H1 (cell line): ENCODE data around the gene CIAO3. TPM values are rescaled to one million over a fixed set of nuclear protein-coding genes. Genes with fewer than 3 reads are reported as not detected.

Experiments used
- CTCF ChIA-PET: fragments of 300-600 bp; sonication (Branson Sonifier 250); formaldehyde crosslinking; loops from one replicate; lab custom pipeline; 2021; ENCODE audit not compliant: partially characterized antibody; lab: Charles Lee
- POLR2A ChIA-PET: fragments of 300-600 bp; sonication (Branson Sonifier 250); formaldehyde crosslinking; loops from one replicate; lab custom pipeline; 2021; ENCODE audit warnings: inconsistent platforms; ENCODE audit not compliant: partially characterized antibody; lab: Charles Lee
- DNase-seq, 2 experiments: peaks; one replicate each; pipeline versions ENCODE4 v3.0.0 to v3.0.0-alpha.2; 2010 to 2022; ENCODE audit warnings: low spot score in 2 of 2, low read depth in 1 of 2, mixed read lengths in 1 of 2
- FAIRE-seq: peaks from 2 replicates; lab custom pipeline; 2011; peaks lifted over from hg19 to GRCh38; lab: Jason Lieb, UNC
- H2AFZ ChIP-seq: 2 replicates; pipeline ENCODE4 v1.8.1; 2012; ENCODE audit warnings: low read length, inconsistent platforms
- H2AK5ac ChIP-seq: 2 replicates; pipeline ENCODE4 v1.6.1; 2013; ENCODE audit warnings: low read depth, low read length
- H2BK120ac ChIP-seq: replicated peaks from 2 replicates; pipeline ENCODE3; 2013; ENCODE audit warnings: low read depth, low read length, inconsistent platforms
- H2BK12ac ChIP-seq: 2 replicates; pipeline ENCODE4 v1.6.1; 2013; ENCODE audit warnings: low read depth, low read length
- H2BK15ac ChIP-seq: 2 replicates; pipeline ENCODE4 v1.6.1; 2013; ENCODE audit warnings: low read length
- H2BK20ac ChIP-seq: 2 replicates; pipeline ENCODE4 v1.6.1; 2013; ENCODE audit warnings: low read length
- H2BK5ac ChIP-seq: 2 replicates; pipeline ENCODE4 v1.6.1; 2013; ENCODE audit warnings: low read depth, low read length
- H3K14ac ChIP-seq: 2 replicates; pipeline ENCODE4 v1.6.1; 2013; ENCODE audit warnings: inconsistent platforms; ENCODE audit not compliant: insufficient read length
- H3K18ac ChIP-seq: 2 replicates; pipeline ENCODE4 v1.6.1; 2013; ENCODE audit warnings: low read length; ENCODE audit errors: extremely low read depth
- H3K23ac ChIP-seq: 2 replicates; pipeline ENCODE4 v1.6.1; 2013; ENCODE audit warnings: inconsistent platforms; ENCODE audit not compliant: insufficient read length
- H3K23me2 ChIP-seq: 2 replicates; pipeline ENCODE4 v1.6.1; 2013; ENCODE audit warnings: low read depth, low read length
- H3K27ac ChIP-seq: 2 replicates; pipeline ENCODE4 v1.6.1; 2011; ENCODE audit warnings: low read depth, low read length, inconsistent platforms
- H3K27me3 ChIP-seq, 4 experiments: replicated peaks in 1 of 4; 1 replicate in 1 of 4; 2 replicates in 3 of 4; pipeline versions ENCODE4 v1.6.1 to v1.8.1; 2011 to 2013; ENCODE audit warnings: low read length in 3 of 4, mild to moderate bottlenecking in 3 of 4, inconsistent platforms in 2 of 4, mixed read lengths in 2 of 4, moderate library complexity in 1 of 4; ENCODE audit not compliant: control insufficient read depth in 3 of 4, insufficient read depth in 3 of 4; ENCODE audit errors: extremely low read depth in 1 of 4
- H3K36me3 ChIP-seq, 4 experiments: 2 replicates each; pipeline versions ENCODE4 v1.6.1 to v1.8.1; 2011 to 2013; ENCODE audit warnings: mild to moderate bottlenecking in 4 of 4, low read length in 3 of 4, moderate library complexity in 2 of 4, control low read depth in 1 of 4, inconsistent platforms in 1 of 4; ENCODE audit not compliant: insufficient read depth in 4 of 4, control insufficient read depth in 2 of 4
- H3K4ac ChIP-seq: replicated peaks from 2 replicates; pipeline ENCODE3; 2013; ENCODE audit warnings: low read length, low read depth, mixed read lengths, inconsistent platforms; ENCODE audit not compliant: insufficient read length
- H3K4me1 ChIP-seq, 4 experiments: replicated peaks in 1 of 4; 1 replicate in 1 of 4; 2 replicates in 3 of 4; pipeline versions ENCODE4 v1.6.1 to v1.8.1; 2011 to 2013; ENCODE audit warnings: low read length in 3 of 4, inconsistent platforms in 2 of 4, mixed read lengths in 1 of 4; ENCODE audit not compliant: insufficient read depth in 4 of 4, control insufficient read depth in 3 of 4
- H3K4me2 ChIP-seq, 2 experiments: 2 replicates each; pipeline versions ENCODE4 v1.6.1 to v1.8.1; 2011 to 2013; ENCODE audit warnings: low read depth in 2 of 2, low read length in 2 of 2, control low read depth in 1 of 2, inconsistent platforms in 1 of 2, mild to moderate bottlenecking in 1 of 2; ENCODE audit not compliant: insufficient read depth in 1 of 2
- H3K4me3 ChIP-seq, 4 experiments: fragments of 200-600, 300-600 bp in 1 of 4; sonication (generic), shearing (Covaris generic), sonication (Bioruptor Twin) in 1 of 4; 2 replicates each; pipeline versions ENCODE4 v1.5.1 to v1.8.1; 2011 to 2016; ENCODE audit warnings: low read length in 4 of 4, low read depth in 3 of 4, control low read depth in 2 of 4, inconsistent platforms in 2 of 4, mild to moderate bottlenecking in 2 of 4, mixed read lengths in 1 of 4, moderate library complexity in 1 of 4; ENCODE audit not compliant: insufficient read depth in 2 of 4; ENCODE audit errors: extremely low read depth in 1 of 4
- H3K56ac ChIP-seq: replicated peaks from 2 replicates; pipeline ENCODE3; 2013; ENCODE audit warnings: low read depth, mild to moderate bottlenecking, mixed read lengths, low read length, inconsistent platforms; ENCODE audit not compliant: insufficient read length
- H3K79me1 ChIP-seq: 2 replicates; pipeline ENCODE4 v1.6.1; 2013; ENCODE audit warnings: low read depth, low read length, control low read depth
- H3K79me2 ChIP-seq, 2 experiments: 2 replicates each; pipeline versions ENCODE4 v1.6.1 to v1.8.1; 2012 to 2013; ENCODE audit warnings: low read length in 2 of 2, mild to moderate bottlenecking in 2 of 2, inconsistent platforms in 1 of 2; ENCODE audit not compliant: insufficient read depth in 2 of 2, control insufficient read depth in 1 of 2
- H3K9ac ChIP-seq, 4 experiments: replicated peaks in 1 of 4; 1 replicate in 1 of 4; 2 replicates in 3 of 4; pipeline versions ENCODE4 v1.6.1 to v1.8.1; 2011 to 2013; ENCODE audit warnings: low read depth in 3 of 4, low read length in 3 of 4, control low read depth in 2 of 4, mild to moderate bottlenecking in 2 of 4, moderate library complexity in 2 of 4, inconsistent platforms in 1 of 4; ENCODE audit errors: extremely low read depth in 1 of 4
- H3K9me3 ChIP-seq, 2 experiments: 2 replicates each; pipeline versions ENCODE4 v1.6.1 to v1.8.1; 2012 to 2013; ENCODE audit warnings: mild to moderate bottlenecking in 2 of 2, moderate library complexity in 2 of 2, control low read depth in 1 of 2, inconsistent platforms in 1 of 2, low read depth in 1 of 2, low read length in 1 of 2, mixed read lengths in 1 of 2; ENCODE audit not compliant: insufficient read depth in 2 of 2
- H4K20me1 ChIP-seq, 2 experiments: replicated peaks in 1 of 2; 2 replicates each; pipeline versions ENCODE3 to v1.8.1; 2011 to 2013; ENCODE audit warnings: inconsistent platforms in 2 of 2, low read length in 2 of 2, mild to moderate bottlenecking in 1 of 2; ENCODE audit not compliant: insufficient read depth in 2 of 2, control insufficient read depth in 1 of 2
- H4K5ac ChIP-seq: 2 replicates; pipeline ENCODE4 v1.6.1; 2013; ENCODE audit warnings: low read length, low read depth, mixed read lengths, inconsistent platforms; ENCODE audit not compliant: insufficient read length
- H4K8ac ChIP-seq: 2 replicates; pipeline ENCODE4 v1.8.0; 2013; ENCODE audit warnings: mild to moderate bottlenecking, moderate library complexity, low read length, inconsistent platforms; ENCODE audit not compliant: insufficient read depth; ENCODE audit errors: extremely low read depth
- H4K91ac ChIP-seq: replicated peaks from 2 replicates; pipeline ENCODE3; 2013; ENCODE audit warnings: low read length, mixed read lengths, inconsistent platforms; ENCODE audit not compliant: insufficient read length
- CHD2 ChIP-seq: IDR thresholded peaks from 2 replicates; pipeline ENCODE4 v1.6.1; 2012; ENCODE audit warnings: low read length, improper control_type of control experiment
- EGR1 ChIP-seq: IDR thresholded peaks from 2 replicates; pipeline ENCODE4 v1.6.1; 2011; ENCODE audit warnings: low read depth, low read length, borderline replicate concordance
- GABPA ChIP-seq: IDR thresholded peaks from 2 replicates; pipeline ENCODE4 v1.6.1; 2011; ENCODE audit warnings: mild to moderate bottlenecking, low read length, moderate library complexity, borderline replicate concordance; ENCODE audit not compliant: insufficient read depth
- JUN ChIP-seq: IDR thresholded peaks from 2 replicates; pipeline ENCODE4 v1.6.1; 2011; ENCODE audit warnings: low read depth, mild to moderate bottlenecking, improper control_type of control experiment, low read length
- KDM5A ChIP-seq: fragments of 200-600 bp; IDR thresholded peaks from 2 replicates; pipeline ENCODE4 v1.7.1; 2012; ENCODE audit warnings: mild to moderate bottlenecking, low read length, inconsistent platforms, mixed read lengths
- POLR2A ChIP-seq, 2 experiments: IDR thresholded peaks; 1 replicate in 1 of 2; 2 replicates in 1 of 2; pipeline ENCODE4 v1.6.1; 2011; ENCODE audit warnings: low read depth in 2 of 2, low read length in 2 of 2, mild to moderate bottlenecking in 2 of 2; ENCODE audit errors: control extremely low read depth in 1 of 2
- POU5F1 ChIP-seq: IDR thresholded peaks from 2 replicates; pipeline ENCODE4 v1.6.1; 2011; ENCODE audit warnings: low read depth, mild to moderate bottlenecking, low read length, moderate library complexity
- RAD21 ChIP-seq, 2 experiments: IDR thresholded peaks in 1 of 2; conservative IDR thresholded peaks in 1 of 2; 2 replicates each; pipeline ENCODE4 v1.6.1; 2011; ENCODE audit warnings: low read depth in 2 of 2, low read length in 2 of 2, improper control_type of control experiment in 1 of 2, inconsistent platforms in 1 of 2, mild to moderate bottlenecking in 1 of 2, moderate library complexity in 1 of 2
- TAF7 ChIP-seq: optimal IDR thresholded peaks from 2 replicates; pipeline ENCODE3; 2011; ENCODE audit warnings: low read depth, mild to moderate bottlenecking, inconsistent platforms, low read length, moderate library complexity, borderline replicate concordance
- TCF12 ChIP-seq: IDR thresholded peaks from 2 replicates; pipeline ENCODE4 v1.6.1; 2011; ENCODE audit warnings: low read depth, mild to moderate bottlenecking, low read length
- YY1 ChIP-seq: IDR thresholded peaks from 2 replicates; pipeline ENCODE4 v1.6.1; 2011; ENCODE audit warnings: low read depth, mild to moderate bottlenecking, low read length
- WGBS, 2 experiments: shearing (Covaris generic) in 1 of 2; methylation state at CpG; one replicate each; pipeline versions ENCODE4 v1.1.6 to v1.1.7; 2013 to 2015; ENCODE audit warnings: low lambda C conversion rate in 2 of 2, mixed read lengths in 2 of 2, inconsistent platforms in 1 of 2, low coverage in 1 of 2, missing lambda C conversion rate in 1 of 2; ENCODE audit not compliant: insufficient replicate concordance in 2 of 2, insufficient coverage in 1 of 2, insufficient read length in 1 of 2; ENCODE audit errors: extremely low coverage in 1 of 2, missing lambda C conversion rate in 1 of 2; 5-methylcytosine and 5-hydroxymethylcytosine counted together
- polyA plus RNA-seq, 7 experiments: library from polyadenylated mRNA; depleted of rRNA in 3 of 7; stranded (reverse) in 5 of 7; unstranded in 2 of 7; fragments of >200 nt in 5 of 7; fragments of 200-250 nt in 2 of 7; gene quantifications; 1 replicate in 5 of 7; 2 replicates in 1 of 7; 4 replicates in 1 of 7; pipeline versions ENCODE4 v1.2.1 to v1.2.3, GENCODE V29; 2011 to 2013; ENCODE audit warnings: missing spikeins in 2 of 7, mixed read lengths in 2 of 7
- total RNA-seq: library from RNA; stranded (reverse); fragmentation: NEBNext Ultra II Directional; extraction: Animal tissue kit (Norgen Biotek cat#: 25700); gene quantifications from 2 replicates; pipeline ENCODE4 v1.2.1, GENCODE V29; 2021
- TF ChIP-seq, protein P1 (sequence below): IDR thresholded peaks from 2 replicates; pipeline ENCODE4 v1.6.1; 2012; ENCODE audit warnings: low read length, inconsistent platforms

Gene CIAO3
- total and polyA plus RNA-seq, 2 of the 8 experiments (the other 6 are each of a cell fraction or from before 2014, with no cell fraction given) = 20.0 to 20.4 TPM

DNA sequence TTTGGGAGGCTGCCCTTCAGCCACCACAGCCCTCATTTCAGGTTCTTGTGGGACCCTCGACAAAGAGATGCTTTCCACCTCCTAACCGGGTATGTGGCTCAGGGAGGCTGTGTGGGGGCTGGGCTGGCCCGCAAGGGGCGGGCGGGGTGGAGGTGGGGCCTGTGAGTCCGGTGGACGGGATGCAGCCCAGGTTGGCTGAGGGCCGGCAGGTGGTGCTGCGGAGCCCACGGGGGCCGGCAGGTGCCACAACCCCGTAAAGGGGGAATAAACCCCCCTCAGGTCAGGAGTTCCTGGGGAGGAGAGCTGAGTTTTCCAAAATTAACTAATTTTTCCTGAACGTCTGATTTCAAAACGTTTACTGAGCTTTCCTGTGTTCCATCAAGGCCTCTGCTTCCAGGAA is 4.9 kb upstream of the CIAO3 start:
- no peak overlapping the region for H3K27ac ChIP-seq
- H3K36me3 ChIP-seq = no peaks in the 10 kb centered on the region
- H2AK5ac ChIP-seq = no peak overlapping the region
- no peak overlapping the region for H3K4ac ChIP-seq
- no peak overlapping the region for H2BK12ac ChIP-seq
- no peak overlapping the region for H3K4me3 ChIP-seq
- DNase-seq (peak in 1 of 2 experiments; percentile 85), FAIRE-seq (no peak)
- H2BK120ac ChIP-seq = no peak overlapping the region
- H3K9me3 ChIP-seq = no peaks in the 10 kb centered on the region
- H4K8ac ChIP-seq = peak overlapping the region; percentile 86; the same call in 1 of the 2 replicates
- H3K4me1 ChIP-seq = peaks cover 0 to 3% (median 1%) of the 10 kb centered on the region in 4 experiments; a peak in 2 of 7 replicates
- no peak overlapping the region for H4K5ac ChIP-seq
- H3K23me2 ChIP-seq = no peaks in the 10 kb centered on the region; the same call in 1 of the 2 replicates
- no peak overlapping the region for H2AFZ ChIP-seq
- H3K56ac ChIP-seq = no peak overlapping the region
- H3K27me3 ChIP-seq = no peaks in the 10 kb centered on the region
- H3K79me1 ChIP-seq = no peaks in the 10 kb centered on the region
- POLR2A ChIA-PET = interaction anchor here (0.6 to 1.6 kb wide), 6 partner anchors 9 to 61 kb away, joined by 3 to 6 read pairs (median 3); no protein-coding TSS in a partner anchor
- 0 out of 4 replicates have a peak overlapping the region, but pooled peaks of 1 of the 2 experiments have one; percentile 9 for H3K4me2 ChIP-seq
- no peaks in the 10 kb centered on the region for H3K79me2 ChIP-seq
- no peak overlapping the region for H3K23ac ChIP-seq
- H4K20me1 ChIP-seq = no peaks in the 10 kb centered on the region
- H4K91ac ChIP-seq = peak overlapping the region; percentile 42
- no peak overlapping the region for H3K9ac ChIP-seq
- H2BK15ac ChIP-seq = no peak overlapping the region
- H2BK20ac ChIP-seq = no peak overlapping the region
- no peak overlapping the region for H2BK5ac ChIP-seq
- no peak overlapping the region for H3K18ac ChIP-seq
- no peak overlapping the region for H3K14ac ChIP-seq
- 4% methylated on average over 12 of the region's 14 CpGs; no CpG with 5 or more reads in 1 of the 2 experiments for WGBS, 2 experiments
- CTCF ChIA-PET = interaction anchor here (0.6 to 35.8 kb wide), 11 partner anchors 9 to 132 kb away, joined by 3 to 977 read pairs (median 10); partner anchors contain the start of genes ANTKMT, CCDC78, CHTF18 and FBXL16
- TF ChIP-seq POU5F1 (no peak), JUN (no peak), TAF7 (no peak), YY1 (no peak), GABPA (peak; percentile 61; the same call in 1 of the 2 replicates), KDM5A (no peak), RAD21 (IDR thresholded peaks at IDR 0.05 in 1 of 2, conservative IDR thresholded peaks at IDR 0.05 in 1 of 2; ENCODE audit: low read depth in 2 of 2, low read length in 2 of 2) (peak; percentile 54 to 68), EGR1 (0 out of 2 replicates have a peak, but pooled peaks have one; percentile 2), TCF12 (0 out of 2 replicates have a peak, but pooled peaks have one; percentile 30), POLR2A (IDR thresholded peaks at IDR 0.05; ENCODE audit: control extremely low read depth in 1 of 2, low read depth in 2 of 2, low read length in 2 of 2) (no peak), CHD2 (0 out of 2 replicates have a peak, but pooled peaks have one; percentile 30)
- TF ChIP-seq, protein P1, sequence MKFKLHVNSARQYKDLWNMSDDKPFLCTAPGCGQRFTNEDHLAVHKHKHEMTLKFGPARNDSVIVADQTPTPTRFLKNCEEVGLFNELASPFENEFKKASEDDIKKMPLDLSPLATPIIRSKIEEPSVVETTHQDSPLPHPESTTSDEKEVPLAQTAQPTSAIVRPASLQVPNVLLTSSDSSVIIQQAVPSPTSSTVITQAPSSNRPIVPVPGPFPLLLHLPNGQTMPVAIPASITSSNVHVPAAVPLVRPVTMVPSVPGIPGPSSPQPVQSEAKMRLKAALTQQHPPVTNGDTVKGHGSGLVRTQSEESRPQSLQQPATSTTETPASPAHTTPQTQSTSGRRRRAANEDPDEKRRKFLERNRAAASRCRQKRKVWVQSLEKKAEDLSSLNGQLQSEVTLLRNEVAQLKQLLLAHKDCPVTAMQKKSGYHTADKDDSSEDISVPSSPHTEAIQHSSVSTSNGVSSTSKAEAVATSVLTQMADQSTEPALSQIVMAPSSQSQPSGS = no peak
